ENCODE results near the gene ZNF611. TPM values are rescaled to one million over a fixed set of nuclear protein-coding genes. Genes with fewer than 3 reads are reported as not detected.
A peak's percentile ranks its signal among the peaks of the same experiment; 100 is the strongest.

The ZNF611 gene
- total RNA-seq, 1 donor from 2014 or later, result 47.3 TPM

DNA sequence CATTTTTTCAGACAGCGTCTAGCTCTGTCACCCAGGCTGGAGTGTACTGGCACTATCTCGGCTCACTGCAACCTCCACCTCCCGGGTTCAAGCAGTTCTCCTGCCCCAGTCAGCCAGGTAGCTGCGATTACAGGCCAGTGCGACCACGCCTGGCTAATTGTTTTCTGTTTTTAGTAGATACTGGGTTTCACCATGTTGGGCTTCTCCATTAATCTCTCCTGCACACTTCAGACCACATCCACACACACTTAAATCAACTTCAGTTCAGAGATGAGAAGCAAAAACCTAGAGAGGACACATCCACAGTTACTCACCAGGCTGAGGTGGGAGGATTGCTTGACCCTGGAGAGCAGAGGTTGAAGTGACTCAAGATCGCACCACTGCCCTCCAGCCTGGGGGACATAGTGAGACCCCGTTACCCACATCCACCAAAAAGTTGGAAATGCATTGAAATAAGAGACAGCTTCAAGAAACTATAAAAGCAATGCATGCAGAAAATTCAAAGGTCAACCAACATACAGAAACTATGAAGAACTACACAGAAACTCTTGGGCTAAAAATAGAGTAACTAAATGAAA lies 42.3 kb downstream of the ZNF611 start:
- TF ChIP-seq CTCF (IDR thresholded peaks at IDR 0.05; ENCODE audit: unreplicated experiment), result no peak
- H3K27ac Mint-ChIP-seq, result peak overlapping the region; percentile 21
- no peaks in the 10 kb centered on the region for H3K27me3 Mint-ChIP-seq
- H3K4me3 Mint-ChIP-seq (ENCODE audit: low read depth), result peak overlapping the region; percentile 4
- H3K36me3 Mint-ChIP-seq (ENCODE audit: insufficient read depth), result peaks cover 5% of the 10 kb centered on the region
- peaks cover 27% of the 10 kb centered on the region for H3K4me1 Mint-ChIP-seq (ENCODE audit: low read depth)
- no peaks in the 10 kb centered on the region for H3K9me3 Mint-ChIP-seq (ENCODE audit: low read depth)
- DNase-seq (ENCODE audit: low spot score, unreplicated experiment), result no peak

DNA sequence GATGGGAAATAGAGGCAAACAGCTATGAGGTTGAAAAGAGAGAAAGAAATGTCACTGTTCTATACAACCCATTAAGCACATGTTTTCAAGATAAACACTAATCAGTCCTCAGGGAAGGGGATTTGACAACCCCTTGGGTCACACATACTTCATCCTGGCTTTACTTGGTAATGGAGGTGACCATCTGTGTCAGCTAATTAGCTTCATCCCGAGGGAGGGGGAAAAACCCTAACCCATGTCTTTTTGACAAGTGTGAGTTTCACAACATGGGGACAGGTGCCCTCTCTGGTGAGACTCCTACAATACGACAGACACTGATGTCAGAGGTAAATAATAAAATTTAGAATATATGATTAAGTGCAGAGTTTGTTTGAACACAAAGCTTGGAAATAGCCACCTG lies 43.1 kb downstream of the ZNF611 start:
- H3K36me3 Mint-ChIP-seq (ENCODE audit: insufficient read depth), result peaks cover 5% of the 10 kb centered on the region
- H3K27me3 Mint-ChIP-seq, result no peaks in the 10 kb centered on the region
- TF ChIP-seq CTCF (IDR thresholded peaks at IDR 0.05; ENCODE audit: unreplicated experiment), result no peak
- no peaks in the 10 kb centered on the region for H3K9me3 Mint-ChIP-seq (ENCODE audit: low read depth)
- H3K27ac Mint-ChIP-seq, result peak overlapping the region; percentile 58
- peak overlapping the region; percentile 27 for H3K4me3 Mint-ChIP-seq (ENCODE audit: low read depth)
- H3K4me1 Mint-ChIP-seq (ENCODE audit: low read depth), result peaks cover 27% of the 10 kb centered on the region
- no peak for DNase-seq (ENCODE audit: low spot score, unreplicated experiment)

DNA sequence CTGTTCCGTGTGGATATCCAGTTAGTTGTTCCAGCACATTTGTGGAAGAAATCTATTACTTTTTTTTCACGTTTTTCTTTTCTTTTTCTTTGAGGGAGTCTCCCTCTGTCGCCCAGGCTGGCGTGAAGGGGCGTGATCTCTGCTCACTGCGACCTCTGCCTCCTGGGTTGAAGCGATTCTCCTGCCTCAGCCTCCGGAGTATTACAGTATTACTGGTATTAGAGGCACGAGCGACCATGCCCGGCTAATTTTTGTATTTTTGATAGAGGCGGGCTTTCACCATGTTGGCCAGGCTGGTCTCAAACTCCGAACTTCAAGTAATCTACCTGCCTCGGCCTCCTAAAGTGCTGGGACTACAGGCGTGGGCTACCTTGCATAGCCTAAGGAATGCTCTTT lies 43.6 kb downstream of the ZNF611 start:
- peaks cover 27% of the 10 kb centered on the region for H3K4me1 Mint-ChIP-seq (ENCODE audit: low read depth)
- peak overlapping the region; percentile 92 for H3K27ac Mint-ChIP-seq
- H3K9me3 Mint-ChIP-seq (ENCODE audit: low read depth), result no peaks in the 10 kb centered on the region
- no peaks in the 10 kb centered on the region for H3K27me3 Mint-ChIP-seq
- peak overlapping the region; percentile 95 for H3K4me3 Mint-ChIP-seq (ENCODE audit: low read depth)
- H3K36me3 Mint-ChIP-seq (ENCODE audit: insufficient read depth), result peaks cover 5% of the 10 kb centered on the region
- no peak for DNase-seq (ENCODE audit: low spot score, unreplicated experiment)
- no peak for TF ChIP-seq CTCF (IDR thresholded peaks at IDR 0.05; ENCODE audit: unreplicated experiment)

DNA sequence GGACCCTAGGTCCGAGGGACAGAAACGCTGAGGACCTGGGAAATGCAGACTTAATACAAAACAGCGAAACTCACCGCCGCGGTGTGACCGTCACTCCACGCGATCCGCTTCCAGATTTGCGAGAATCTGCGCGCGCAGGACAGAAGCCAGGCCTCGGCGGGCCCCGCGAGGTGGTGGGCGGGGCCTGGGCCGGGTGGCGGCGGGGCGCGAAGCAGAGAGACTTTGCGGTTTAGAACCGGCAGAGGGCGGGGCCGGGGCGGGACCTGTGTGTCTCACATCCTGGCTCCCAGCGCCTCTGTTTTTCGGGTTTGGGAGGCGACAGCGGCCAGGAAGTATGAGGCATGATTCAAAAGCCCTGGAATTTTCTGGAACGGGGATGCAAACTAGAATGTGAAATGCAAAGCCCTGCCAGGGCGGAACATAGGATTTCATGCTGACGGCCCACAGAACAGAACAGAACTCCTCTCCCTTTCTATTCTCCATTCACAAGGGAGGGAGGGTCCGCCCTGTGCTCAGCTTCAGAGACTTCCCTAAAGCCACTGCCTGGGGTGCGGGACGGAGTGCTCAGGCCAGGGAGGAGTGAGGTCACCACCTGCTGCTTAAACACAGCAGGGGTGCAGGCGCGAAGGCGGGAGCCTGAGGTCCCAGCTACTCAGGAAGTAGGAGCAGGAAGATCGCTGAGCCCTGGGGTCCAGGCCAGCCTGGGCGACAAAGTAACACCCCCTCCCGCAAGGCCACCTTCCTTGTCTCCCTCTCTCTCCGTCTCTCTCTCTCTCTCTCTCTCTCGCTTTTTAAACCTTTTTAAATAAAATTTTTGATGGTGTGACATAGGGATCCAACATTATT lies 44.3 kb downstream of the ZNF611 start:
- no peaks in the 10 kb centered on the region for H3K9me3 Mint-ChIP-seq (ENCODE audit: low read depth)

More for the DNA sequence above, 44.3 kb downstream of the ZNF611 start:
- Mint-ChIP-seq H3K4me1 (ENCODE audit: low read depth) (peaks cover 32% of the 10 kb centered on the region), H3K27me3 (no peaks in the 10 kb centered on the region), H3K4me3 (ENCODE audit: low read depth) (peak overlapping the region; percentile 95), H3K36me3 (ENCODE audit: insufficient read depth) (peaks cover 5% of the 10 kb centered on the region), H3K27ac (peak overlapping the region; percentile 92)
- DNase-seq (ENCODE audit: low spot score, unreplicated experiment), result peak; percentile 88
- TF ChIP-seq CTCF (IDR thresholded peaks at IDR 0.05; ENCODE audit: unreplicated experiment), result peak; percentile 49
